Measurements from ENCODE around the gene IFIT2. TPM values are rescaled to one million over a fixed set of nuclear protein-coding genes. Genes with fewer than 3 reads are reported as not detected.
"Not testable (repeated sequence)": the region's sequence is repeated elsewhere in the genome, so short reads cannot be mapped to it uniquely, and the experiment has no call there.

IFIT2 gene
- total RNA-seq, 2 donors from 2014 or later, result 3.6 to 6.1 TPM

DNA sequence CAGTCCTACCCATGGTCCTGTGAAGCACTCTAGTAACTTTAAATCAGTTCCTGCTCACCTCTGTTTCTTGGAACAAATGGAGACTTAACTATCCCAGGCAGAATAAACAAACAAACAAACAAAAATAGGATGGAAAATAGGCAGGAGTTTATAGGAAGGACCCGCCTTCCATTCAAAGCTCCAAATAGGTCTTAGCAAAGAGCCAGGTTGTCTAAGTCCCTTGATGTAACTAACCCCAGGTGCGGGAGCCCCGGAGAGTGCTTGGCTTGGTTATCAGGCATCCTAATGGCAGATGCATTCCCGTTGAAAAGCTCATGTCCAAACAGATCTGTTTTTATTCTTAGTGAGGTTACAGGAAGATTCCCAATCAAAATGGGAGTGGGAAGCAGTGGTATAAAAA, 2.2 kb downstream of the IFIT2 start:
- DNase-seq (ENCODE audit: low spot score), result no peak
- intact Hi-C loops (cut with DNase I), result no loop called here

DNA sequence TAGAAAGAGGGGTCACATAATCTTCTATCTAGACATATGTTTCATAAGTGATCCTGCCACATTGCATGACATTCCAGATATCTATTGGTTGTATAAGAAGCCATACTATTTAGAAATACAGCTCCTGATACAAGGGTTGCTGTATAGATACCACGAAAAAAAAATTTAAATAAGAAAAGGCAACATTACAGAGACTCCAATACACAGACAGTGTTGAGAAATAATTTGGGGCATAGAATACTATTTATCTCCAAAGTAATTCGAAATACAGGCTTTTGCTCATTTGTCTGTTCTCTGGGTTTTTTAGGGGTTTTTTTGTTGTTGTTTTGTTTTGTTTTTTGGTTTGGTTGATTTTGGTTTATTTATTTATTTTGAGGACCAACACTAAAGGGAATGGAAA, 2.6 kb downstream of the IFIT2 start:
- no peak for DNase-seq (ENCODE audit: low spot score)
- intact Hi-C loops (cut with DNase I), result no loop called here

DNA sequence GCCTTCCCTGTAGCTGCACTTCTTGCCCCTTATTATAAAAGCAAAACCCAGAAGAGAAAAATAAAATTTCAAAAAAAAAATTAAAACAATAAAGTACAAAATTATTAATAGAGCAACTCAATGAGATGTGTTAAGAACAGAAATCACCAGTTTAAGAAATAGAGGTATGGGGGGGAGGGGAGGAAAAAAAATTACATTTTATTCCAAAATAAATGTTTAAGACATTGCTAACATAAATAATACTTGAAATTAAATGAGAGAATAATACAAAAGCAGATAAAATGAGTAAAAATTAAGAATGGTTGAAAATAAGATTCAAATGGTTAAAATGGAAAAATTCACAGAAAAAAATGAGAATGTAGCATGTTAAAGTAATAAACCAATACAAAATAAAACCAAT, 3.1 kb downstream of the IFIT2 start:
- intact Hi-C loops (cut with DNase I), result no loop called here
- no peak for DNase-seq (ENCODE audit: low spot score)

DNA sequence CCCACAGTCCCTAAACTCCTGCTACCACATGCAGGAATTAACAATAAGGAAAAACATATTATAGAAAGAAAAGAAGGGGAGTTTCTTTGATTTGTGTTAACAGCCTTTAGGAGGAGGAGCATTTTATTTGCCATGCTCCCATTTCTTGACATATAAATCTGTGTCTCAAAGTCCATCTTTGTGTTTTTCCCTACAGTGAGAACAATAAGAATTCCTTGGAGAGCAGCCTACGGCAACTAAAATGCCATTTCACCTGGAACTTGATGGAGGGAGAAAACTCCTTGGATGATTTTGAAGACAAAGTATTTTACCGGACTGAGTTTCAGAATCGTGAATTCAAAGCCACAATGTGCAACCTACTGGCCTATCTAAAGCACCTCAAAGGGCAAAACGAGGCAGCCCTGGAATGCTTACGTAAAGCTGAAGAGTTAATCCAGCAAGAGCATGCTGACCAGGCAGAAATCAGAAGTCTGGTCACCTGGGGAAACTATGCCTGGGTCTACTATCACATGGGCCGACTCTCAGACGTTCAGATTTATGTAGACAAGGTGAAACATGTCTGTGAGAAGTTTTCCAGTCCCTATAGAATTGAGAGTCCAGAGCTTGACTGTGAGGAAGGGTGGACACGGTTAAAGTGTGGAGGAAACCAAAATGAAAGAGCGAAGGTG, 4.1 kb downstream of the IFIT2 start:
- intact Hi-C loops (cut with DNase I), result no loop called here
- DNase-seq (ENCODE audit: low spot score), result no peak

DNA sequence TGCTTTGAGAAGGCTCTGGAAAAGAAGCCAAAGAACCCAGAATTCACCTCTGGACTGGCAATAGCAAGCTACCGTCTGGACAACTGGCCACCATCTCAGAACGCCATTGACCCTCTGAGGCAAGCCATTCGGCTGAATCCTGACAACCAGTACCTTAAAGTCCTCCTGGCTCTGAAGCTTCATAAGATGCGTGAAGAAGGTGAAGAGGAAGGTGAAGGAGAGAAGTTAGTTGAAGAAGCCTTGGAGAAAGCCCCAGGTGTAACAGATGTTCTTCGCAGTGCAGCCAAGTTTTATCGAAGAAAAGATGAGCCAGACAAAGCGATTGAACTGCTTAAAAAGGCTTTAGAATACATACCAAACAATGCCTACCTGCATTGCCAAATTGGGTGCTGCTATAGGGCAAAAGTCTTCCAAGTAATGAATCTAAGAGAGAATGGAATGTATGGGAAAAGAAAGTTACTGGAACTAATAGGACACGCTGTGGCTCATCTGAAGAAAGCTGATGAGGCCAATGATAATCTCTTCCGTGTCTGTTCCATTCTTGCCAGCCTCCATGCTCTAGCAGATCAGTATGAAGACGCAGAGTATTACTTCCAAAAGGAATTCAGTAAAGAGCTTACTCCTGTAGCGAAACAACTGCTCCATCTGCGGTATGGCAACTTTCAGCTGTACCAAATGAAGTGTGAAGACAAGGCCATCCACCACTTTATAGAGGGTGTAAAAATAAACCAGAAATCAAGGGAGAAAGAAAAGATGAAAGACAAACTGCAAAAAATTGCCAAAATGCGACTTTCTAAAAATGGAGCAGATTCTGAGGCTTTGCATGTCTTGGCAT, 4.8 kb downstream of the IFIT2 start:
- no peak for DNase-seq (ENCODE audit: low spot score)
- intact Hi-C loops (cut with DNase I), result no loop called here

DNA sequence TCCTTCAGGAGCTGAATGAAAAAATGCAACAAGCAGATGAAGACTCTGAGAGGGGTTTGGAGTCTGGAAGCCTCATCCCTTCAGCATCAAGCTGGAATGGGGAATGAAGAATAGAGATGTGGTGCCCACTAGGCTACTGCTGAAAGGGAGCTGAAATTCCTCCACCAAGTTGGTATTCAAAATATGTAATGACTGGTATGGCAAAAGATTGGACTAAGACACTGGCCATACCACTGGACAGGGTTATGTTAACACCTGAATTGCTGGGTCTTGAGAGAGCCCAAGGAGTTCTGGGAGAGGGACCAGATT, 5.4 kb downstream of the IFIT2 start:
- intact Hi-C loops (cut with DNase I), result no loop called here
- no peak for DNase-seq (ENCODE audit: low spot score)

DNA sequence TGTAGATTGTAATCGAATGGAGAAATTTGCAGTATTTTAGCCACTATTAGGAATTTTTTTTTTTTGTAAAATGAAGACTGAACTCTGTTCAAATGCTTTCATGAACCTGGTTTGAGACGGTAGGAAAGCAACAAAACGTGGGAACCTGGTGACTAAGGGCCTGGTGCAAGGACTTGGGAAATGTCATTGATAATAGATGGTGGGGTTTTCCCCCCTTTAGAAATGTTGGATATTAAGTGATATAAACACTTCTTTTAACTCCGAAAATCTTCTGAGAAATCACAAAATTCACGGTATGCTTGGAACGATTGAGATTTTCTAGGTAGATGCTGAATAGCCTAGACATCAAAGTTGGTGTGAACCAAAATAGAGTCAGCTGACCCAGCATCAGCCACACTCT, 6.4 kb downstream of the IFIT2 start:
- no peak for DNase-seq (ENCODE audit: low spot score)
- intact Hi-C loops (cut with DNase I), result no loop called here

DNA sequence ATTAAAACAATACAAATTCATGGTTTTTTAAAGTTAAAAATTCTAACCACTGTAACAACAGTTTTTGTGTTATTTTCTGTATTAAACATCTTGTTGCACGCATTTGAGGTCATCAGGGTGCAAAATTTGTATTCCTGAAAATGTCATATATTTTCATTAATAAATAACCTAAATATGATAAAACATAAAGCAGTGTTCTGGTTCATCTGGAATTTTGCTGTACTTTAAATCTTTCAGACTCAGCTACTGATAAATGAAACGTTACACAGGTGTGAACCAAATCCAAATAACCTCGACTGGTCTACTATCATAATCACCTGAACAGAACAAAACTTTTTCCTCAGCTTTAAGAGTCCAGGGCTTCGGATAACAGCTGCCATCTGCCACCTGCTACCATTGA, 6.9 kb downstream of the IFIT2 start:
- intact Hi-C loops (cut with DNase I), result no loop called here
- DNase-seq (ENCODE audit: low spot score), result no peak

DNA sequence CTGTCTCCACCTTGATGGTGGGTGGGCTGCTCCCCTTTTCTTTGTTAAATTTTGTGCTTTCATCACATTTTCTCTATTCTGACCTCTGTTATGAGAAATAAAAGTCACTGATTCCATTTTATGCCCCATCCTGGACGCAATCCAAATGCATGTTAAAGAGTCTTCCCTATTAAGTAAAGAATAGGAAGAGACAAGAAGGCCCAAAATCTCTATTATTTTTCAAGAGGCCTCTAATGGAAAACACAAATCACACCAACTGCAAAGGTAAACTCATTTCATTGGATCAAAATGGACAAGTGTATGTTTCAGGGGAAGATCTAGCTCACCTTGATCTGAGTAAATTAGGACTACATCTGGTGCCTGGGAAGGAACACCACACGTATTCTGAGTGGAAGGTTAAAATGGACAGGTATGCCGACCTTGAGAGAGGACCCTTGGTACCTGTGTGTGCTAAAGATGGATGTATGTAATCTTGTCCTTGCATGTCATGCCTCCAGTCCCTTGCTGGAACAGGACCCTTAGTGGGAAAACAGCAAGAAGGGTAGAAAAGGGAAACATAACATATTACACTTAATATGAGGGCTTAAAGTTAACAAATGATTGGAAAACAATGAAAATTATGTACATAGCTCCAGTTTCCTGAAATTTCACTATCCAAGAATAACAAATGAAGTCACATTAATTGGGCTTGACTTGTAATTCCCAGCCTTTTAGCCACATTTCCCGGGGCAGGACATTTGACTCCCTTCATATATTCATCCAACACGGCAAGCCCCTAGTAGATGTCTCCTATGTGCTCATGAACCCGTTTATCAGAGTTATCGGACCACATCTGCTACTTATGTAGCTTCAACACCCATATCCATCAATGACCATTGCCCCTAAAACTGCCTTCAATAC, 7.6 kb downstream of the IFIT2 start:
- intact Hi-C loops (cut with DNase I), result no loop called here
- no peak for DNase-seq (ENCODE audit: low spot score)

DNA sequence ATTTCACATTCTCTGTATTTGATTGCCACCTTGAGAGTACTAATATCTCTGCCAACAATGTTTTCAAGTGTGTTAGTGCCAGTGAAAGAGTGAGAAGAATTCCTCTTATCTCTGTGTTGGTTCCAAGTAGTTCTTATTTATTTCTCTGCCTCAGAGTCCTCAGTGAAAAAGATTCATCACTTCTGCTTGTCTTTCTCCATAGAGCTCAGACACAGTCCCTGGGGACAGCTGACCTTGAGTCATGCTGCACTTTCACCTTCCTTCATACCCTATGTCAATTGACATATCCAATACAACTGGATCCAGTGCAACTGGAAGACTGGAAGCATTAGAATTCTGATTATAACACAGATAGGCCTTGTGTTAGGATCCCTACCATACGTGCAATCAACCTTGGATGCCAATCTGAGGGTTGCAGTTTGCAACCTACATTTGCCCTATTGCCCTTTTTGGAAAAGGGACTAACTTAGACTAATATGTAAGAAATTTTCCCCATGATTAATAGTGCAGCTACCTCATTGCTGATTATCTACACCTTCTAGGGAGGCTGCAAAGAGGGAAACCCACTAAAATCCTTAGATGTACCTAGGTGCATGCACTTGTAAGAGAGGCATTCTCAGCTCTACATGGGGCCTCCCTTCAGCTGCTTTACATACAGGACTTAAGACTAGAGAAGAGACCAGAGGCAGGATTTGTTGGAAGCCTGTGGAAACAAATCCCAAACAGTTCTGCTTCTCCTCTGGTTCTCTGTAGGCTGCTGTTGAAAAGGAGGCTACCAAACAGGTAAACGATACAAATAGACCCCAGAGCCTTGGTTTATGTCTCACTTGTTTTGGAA, 8.4 kb downstream of the IFIT2 start:
- intact Hi-C loops (cut with DNase I), result no loop called here

DNA sequence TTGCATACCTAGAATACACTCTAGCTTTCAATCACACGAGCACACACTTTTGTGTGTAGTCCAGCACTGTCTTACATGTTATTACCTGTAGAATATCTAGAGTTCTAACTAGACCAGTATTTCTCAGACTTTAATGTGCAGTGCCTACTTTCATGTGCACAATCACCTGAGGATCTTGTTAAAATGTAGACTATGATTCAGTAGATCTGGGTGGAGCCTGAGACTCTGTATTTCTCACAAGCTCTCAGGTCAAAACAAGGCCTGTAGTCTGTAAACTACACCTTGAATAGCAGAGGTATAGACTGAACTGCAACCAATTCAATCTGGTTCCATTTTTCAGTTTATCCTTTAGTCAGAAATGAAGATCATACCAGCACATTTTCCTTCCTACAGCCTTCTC, 11.1 kb downstream of the IFIT2 start:
- intact Hi-C loops (cut with DNase I), result no loop called here
- DNase-seq (ENCODE audit: low spot score), result no peak

More for the DNA sequence above, 8.4 kb downstream of the IFIT2 start:
- no peak for DNase-seq (ENCODE audit: low spot score)

DNA sequence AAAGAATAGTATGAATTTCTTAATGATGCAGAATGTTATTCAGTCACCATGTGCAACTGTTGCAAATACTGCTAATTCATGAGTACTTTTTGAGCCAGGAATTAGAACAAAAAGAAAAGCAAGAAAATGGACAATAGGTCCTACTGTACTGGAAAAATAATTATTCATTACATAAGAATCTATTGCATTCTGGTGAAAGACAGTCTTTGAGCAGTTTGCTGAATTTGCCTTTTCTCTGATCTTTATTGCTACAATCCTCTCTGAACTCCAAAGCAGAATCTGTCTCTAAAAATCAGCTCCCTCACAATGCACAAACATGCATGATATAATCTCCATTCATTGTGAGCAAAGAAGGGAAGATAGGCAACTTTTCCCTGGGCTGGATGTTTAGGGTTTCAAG, 12.8 kb downstream of the IFIT2 start:
- intact Hi-C loops (cut with DNase I), result no loop called here
- DNase-seq (ENCODE audit: low spot score), result no peak

DNA sequence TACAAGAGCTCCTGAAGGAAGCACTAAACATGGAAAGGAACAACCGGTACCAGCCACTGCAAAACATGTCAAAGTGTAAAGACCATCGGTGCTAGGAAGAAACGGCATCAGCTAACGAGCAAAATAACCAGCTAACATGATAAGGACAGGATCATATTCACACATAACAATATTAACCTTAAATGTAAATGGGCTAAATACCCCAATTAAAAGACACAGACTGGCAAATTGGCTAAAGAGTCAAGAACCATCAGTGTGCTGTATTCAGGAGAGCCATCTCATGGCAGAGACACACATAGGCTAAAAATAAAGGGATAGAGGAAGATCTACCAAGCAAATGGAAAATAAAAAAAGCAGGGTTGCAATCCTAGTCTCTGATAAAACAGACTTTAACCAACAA, 16.2 kb downstream of the IFIT2 start:
- DNase-seq (ENCODE audit: low spot score); intact Hi-C loops (cut with DNase I): not testable (repeated sequence)

DNA sequence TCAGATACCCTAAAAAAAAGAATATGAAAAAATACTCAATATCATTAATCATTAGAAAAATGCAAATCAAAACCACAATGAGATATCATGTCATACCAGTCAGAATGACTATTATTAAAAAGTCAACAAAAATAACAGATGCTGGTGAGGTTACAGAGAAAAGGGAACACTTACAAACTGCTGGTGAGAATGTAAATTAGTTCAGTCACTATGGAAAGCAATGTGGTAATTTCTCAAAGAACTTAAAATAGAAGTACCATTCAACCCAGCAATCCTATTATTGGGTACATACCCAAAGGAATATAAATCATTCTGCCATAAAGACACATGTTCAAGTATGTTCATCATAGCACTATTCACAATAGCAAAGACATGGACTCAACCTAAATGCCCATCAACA, 23.2 kb downstream of the IFIT2 start:
- DNase-seq (ENCODE audit: low spot score); intact Hi-C loops (cut with DNase I): not testable (repeated sequence)

DNA sequence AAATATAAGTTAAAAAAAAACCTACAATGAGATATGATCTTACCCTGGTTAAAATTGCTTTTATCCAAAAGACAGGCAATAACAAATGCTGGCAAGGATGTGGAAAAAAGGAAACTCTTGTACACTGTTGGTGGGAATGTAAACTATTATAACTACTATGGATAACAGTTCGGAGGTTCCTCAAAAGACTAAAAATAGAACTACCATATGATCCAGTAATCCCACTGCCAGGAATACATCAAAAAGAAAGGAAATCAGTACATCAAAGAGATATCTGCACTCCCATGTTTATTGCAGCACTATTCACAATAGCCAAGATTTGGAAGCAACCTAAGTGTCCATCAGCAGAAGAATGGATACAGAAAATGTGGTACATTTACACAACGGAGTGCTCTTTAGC, 24.0 kb downstream of the IFIT2 start:
- DNase-seq (ENCODE audit: low spot score); intact Hi-C loops (cut with DNase I): not testable (repeated sequence)

DNA sequence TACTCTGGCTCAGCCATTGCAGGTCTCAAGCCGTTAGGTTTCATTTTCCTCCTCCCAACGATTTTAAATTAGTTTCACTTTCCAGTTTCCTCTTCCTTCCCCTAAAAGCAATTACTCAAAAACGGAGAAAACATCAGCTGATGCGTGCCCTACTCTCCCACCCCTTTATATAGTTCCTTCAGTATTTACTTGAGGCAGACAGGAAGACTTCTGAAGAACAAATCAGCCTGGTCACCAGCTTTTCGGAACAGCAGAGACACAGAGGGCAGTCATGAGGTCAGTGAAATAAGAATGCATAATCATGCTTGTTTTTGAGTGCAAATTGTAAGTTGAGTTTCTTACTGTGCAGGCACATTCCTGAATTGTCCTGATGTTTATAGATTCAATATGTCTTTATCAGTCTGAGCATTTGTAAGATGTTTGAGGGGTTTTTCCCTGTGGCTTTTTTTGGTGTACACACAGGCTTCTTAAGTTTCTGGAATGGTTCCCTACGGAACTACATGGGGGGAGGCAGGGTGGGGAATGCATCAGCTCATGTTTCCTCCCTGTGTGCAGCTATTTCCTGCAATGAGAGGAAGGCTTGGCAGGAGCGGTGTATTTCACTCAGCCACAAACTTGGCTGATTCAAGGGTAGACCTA, 26.1 kb downstream of the IFIT2 start, which contains the start of gene IFIT3:
IFIT3 (plus strand) TSS at position 195 of the 639 bp plus-strand sequence; CDS start at position 272, 77 bp downstream.
- DNase-seq (ENCODE audit: low spot score), result no peak
- intact Hi-C loops (cut with DNase I), result no loop called here

DNA sequence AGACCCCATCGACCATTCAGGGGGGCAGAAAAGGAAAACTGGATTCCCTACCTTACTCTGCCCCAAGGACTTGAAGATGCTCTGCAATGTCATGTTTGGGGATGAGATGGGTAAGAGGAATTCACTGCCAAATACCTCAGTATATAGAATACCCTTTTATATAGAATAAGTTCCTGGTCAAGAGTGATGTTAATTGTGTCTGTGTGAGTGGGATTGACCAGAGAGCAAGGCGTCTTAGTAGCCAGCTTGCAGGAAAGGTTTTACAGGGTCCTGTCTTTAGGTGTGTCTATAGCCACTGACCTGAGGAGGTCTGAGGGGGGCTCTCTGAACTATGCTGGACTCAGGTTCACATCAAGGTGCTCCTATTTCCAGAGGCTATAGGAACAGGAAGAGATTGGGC, 27.3 kb downstream of the IFIT2 start:
- no peak for DNase-seq (ENCODE audit: low spot score)
- intact Hi-C loops (cut with DNase I), result no loop called here

DNA sequence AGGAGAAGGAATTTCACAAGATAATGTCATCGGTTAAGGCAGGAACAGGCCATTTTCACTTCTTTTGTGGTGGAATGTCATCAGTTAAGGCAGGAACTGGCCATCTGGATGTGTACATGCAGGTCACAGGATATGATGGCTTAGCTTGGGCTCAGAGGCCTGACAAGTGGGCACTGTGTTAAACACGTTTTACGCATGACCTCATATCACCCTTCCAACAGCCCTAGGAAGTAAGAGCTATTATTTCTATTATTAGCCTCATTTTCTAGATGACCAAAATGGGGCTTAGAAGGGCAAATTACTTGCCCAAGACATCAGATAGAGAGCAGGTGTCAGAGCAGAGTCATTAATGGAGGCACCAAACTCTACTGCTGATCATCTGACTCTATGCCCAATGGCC, 28.2 kb downstream of the IFIT2 start:
- intact Hi-C loops (cut with DNase I); DNase-seq (ENCODE audit: low spot score): not testable (repeated sequence)
